Measurements from ENCODE around the gene DRICH1.

GRCh38 chr22:23613193-23613972, 18.7 kb downstream of the DRICH1 start:
- TF ChIP-seq EZH2 (IDR thresholded peaks at IDR 0.05; ENCODE audit: low read depth, low read length, severe bottlenecking) (no peak), SP2 (IDR thresholded peaks at IDR 0.05; ENCODE audit: low read length) (no peak), POLR2AphosphoS5 (IDR thresholded peaks at IDR 0.05; ENCODE audit: low read depth, low read length) (no peak), CTCF (IDR thresholded peaks at IDR 0.05; ENCODE audit: control extremely low read depth in 1 of 3, insufficient read depth in 1 of 3, low read depth in 1 of 3, low read length in 3 of 3) (no peak), ATF3 (IDR thresholded peaks at IDR 0.05; ENCODE audit: insufficient read depth, low read depth, low read length) (no peak), CEBPB (IDR thresholded peaks at IDR 0.05; ENCODE audit: low read depth, low read length) (no peak), TAF1 (IDR thresholded peaks at IDR 0.05; ENCODE audit: low read depth, low read length) (no peak)

Measured in H1 (cell line).